Duodenal mucosa (tissue), 2 donors: ENCODE results near the gene ERBB4.

Source experiments
- H3K27ac ChIP-seq: one replicate; pipeline ENCODE4 v1.7.0; 2013; ENCODE audit warnings: low read depth, low read length
- H3K27me3 ChIP-seq, 2 donors: one replicate each; pipeline ENCODE4 v1.7.0; 2013; ENCODE audit warnings: low read length in 2 of 2, control low read depth in 1 of 2; ENCODE audit not compliant: insufficient read depth in 2 of 2, control insufficient read depth in 1 of 2
- H3K36me3 ChIP-seq, 2 donors: one replicate each; pipeline ENCODE4 v1.7.0; 2013; ENCODE audit warnings: low read length in 2 of 2, control low read depth in 1 of 2; ENCODE audit not compliant: insufficient read depth in 2 of 2, control insufficient read depth in 1 of 2
- H3K4me1 ChIP-seq, 2 donors: one replicate each; pipeline ENCODE4 v1.7.0; 2013; ENCODE audit warnings: low read length in 2 of 2, control low read depth in 1 of 2; ENCODE audit not compliant: insufficient read depth in 2 of 2, control insufficient read depth in 1 of 2
- H3K4me3 ChIP-seq, 2 donors: one replicate each; pipeline ENCODE4 v1.7.0; 2013; ENCODE audit warnings: low read length in 2 of 2, low read depth in 1 of 2
- H3K9ac ChIP-seq, 2 donors: one replicate each; pipeline ENCODE4 v1.7.0; 2013; ENCODE audit warnings: low read length in 2 of 2, low read depth in 1 of 2
- H3K9me3 ChIP-seq, 2 donors: one replicate each; pipeline ENCODE4 v1.7.0; 2013; ENCODE audit warnings: low read length in 2 of 2, control low read depth in 1 of 2; ENCODE audit not compliant: control insufficient read depth in 1 of 2

ERBB4 gene

GRCh38 chr2:211503856-211504255 lies 1034.7 kb downstream of the ERBB4 start:
- Histone ChIP-seq H3K27ac (no peak overlapping the region), H3K36me3 (no peaks in the 10 kb centered on the region), H3K9ac (no peak overlapping the region), H3K27me3 (no peaks in the 10 kb centered on the region), H3K9me3 (no peaks in the 10 kb centered on the region), H3K4me1 (no peaks in the 10 kb centered on the region), H3K4me3 (no peak overlapping the region)

- Histone ChIP-seq H3K9me3 (no peaks in the 10 kb centered on the region), H3K4me1 (no peaks in the 10 kb centered on the region), H3K9ac (no peak overlapping the region), H3K27me3 (no peaks in the 10 kb centered on the region), H3K27ac (no peak overlapping the region), H3K4me3 (no peak overlapping the region), H3K36me3 (no peaks in the 10 kb centered on the region)
These were observed 1035.4 kb downstream of the ERBB4 start for GRCh38 chr2:211503198-211503597.

- no peak overlapping the region for H3K4me3 ChIP-seq
- H3K36me3 ChIP-seq: no peaks in the 10 kb centered on the region
- no peak overlapping the region for H3K27ac ChIP-seq
- H3K9ac ChIP-seq: no peak overlapping the region
- H3K4me1 ChIP-seq: no peaks in the 10 kb centered on the region
- H3K9me3 ChIP-seq: no peaks in the 10 kb centered on the region
- H3K27me3 ChIP-seq: no peaks in the 10 kb centered on the region
These were observed 1039.9 kb downstream of the ERBB4 start for GRCh38 chr2:211498551-211499205.

DNA sequence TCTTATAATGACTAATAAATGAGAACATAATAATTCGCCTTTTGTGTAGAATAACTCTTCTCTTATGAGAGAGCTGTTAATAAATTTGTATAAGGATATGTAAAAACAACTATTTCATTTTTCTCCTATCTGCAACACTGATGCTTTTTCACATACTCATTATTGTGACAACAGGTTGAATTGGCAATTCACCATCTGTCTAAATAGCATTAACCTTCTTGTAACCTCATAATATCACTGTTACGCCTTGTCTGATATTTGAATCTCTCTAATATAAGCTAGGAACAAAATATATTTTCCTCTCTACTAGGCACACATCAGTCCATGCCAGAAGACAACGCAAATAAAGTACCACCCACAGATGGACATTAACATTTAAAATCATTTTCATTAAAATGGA lies 1043.3 kb downstream of the ERBB4 start:
- no peaks in the 10 kb centered on the region for H3K9me3 ChIP-seq
- H3K9ac ChIP-seq: no peak overlapping the region
- H3K4me1 ChIP-seq: no peaks in the 10 kb centered on the region
- H3K36me3 ChIP-seq: no peaks in the 10 kb centered on the region
- no peaks in the 10 kb centered on the region for H3K27me3 ChIP-seq
- H3K4me3 ChIP-seq: no peak overlapping the region
- H3K27ac ChIP-seq: no peak overlapping the region

DNA sequence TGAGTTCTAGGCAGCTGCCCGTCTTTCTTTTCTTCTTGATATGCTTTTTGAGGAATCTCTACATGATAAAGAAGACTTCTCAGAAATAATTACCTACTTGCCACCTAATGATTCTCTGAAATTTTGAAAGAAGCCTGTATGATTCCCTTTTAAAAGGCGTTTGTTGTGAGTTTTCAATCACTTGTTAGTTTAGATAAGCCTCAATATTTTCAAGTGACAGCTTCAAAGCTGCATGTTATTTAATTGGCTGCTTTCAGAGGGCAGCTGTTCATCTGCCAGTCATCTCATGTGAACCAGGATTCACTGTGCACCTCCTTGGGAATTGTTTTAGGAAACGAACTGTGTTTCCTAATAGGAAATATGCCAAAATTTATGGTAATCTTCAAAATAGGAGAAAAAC lies 1044.1 kb downstream of the ERBB4 start:
- Histone ChIP-seq H3K4me1 (no peaks in the 10 kb centered on the region), H3K27me3 (no peaks in the 10 kb centered on the region), H3K36me3 (no peaks in the 10 kb centered on the region), H3K9me3 (no peaks in the 10 kb centered on the region), H3K4me3 (no peak overlapping the region), H3K9ac (no peak overlapping the region), H3K27ac (no peak overlapping the region)

DNA sequence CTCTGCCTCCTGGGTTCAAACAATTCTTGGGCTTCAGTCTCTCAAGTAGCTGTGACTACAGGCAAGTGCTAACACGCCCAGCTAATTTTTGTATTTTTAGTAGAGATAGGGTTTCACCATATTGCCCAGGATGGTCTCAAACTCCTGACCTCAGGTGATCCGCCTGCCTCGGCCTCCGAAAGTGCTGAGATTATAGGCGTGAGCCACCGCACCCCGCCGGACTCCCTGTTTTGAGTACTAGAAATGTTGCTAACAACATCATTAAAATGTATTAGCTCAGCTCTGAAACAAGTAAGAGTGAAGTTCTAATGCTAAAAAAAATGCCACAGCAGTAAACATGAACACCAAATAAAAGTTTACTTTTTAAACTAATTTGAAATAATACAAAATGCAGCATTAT lies 1044.5 kb downstream of the ERBB4 start:
- no peaks in the 10 kb centered on the region for H3K4me1 ChIP-seq
- no peak overlapping the region for H3K27ac ChIP-seq
- H3K27me3 ChIP-seq: no peaks in the 10 kb centered on the region

DNA sequence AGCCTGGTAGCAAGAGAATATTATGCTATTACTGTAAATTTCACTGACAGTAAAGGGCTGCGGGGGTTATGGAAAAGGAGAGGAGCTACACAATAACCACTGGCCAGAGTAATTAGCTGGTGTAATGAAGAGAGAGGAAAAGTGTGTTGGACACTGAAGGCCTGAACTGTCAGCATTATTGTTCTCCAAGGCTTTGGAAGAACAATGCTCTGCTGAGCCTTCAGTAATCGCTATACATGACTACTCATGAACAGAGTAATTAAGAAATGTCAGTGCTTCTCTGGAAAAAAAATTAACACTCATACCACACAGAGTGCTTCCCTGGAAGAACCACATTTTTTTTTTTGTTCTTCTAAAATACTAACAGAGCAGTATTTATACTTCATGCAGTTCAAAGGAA lies 1050.9 kb downstream of the ERBB4 start:
- no peaks in the 10 kb centered on the region for H3K27me3 ChIP-seq
- no peak overlapping the region for H3K4me3 ChIP-seq
- H3K9me3 ChIP-seq: no peaks in the 10 kb centered on the region
- no peak overlapping the region for H3K27ac ChIP-seq
- no peaks in the 10 kb centered on the region for H3K36me3 ChIP-seq
- H3K9ac ChIP-seq: no peak overlapping the region
- no peaks in the 10 kb centered on the region for H3K4me1 ChIP-seq

More for the DNA sequence above, 1044.5 kb downstream of the ERBB4 start:
- H3K9ac ChIP-seq: no peak overlapping the region
- H3K4me3 ChIP-seq: no peak overlapping the region
- no peaks in the 10 kb centered on the region for H3K36me3 ChIP-seq
- H3K9me3 ChIP-seq: no peaks in the 10 kb centered on the region

GRCh38 chr2:211479536-211480150 lies 1059.0 kb downstream of the ERBB4 start:
- no peaks in the 10 kb centered on the region for H3K4me1 ChIP-seq
- no peak overlapping the region for H3K9ac ChIP-seq
- H3K4me3 ChIP-seq: no peak overlapping the region
- H3K27ac ChIP-seq: no peak overlapping the region
- H3K27me3 ChIP-seq: no peaks in the 10 kb centered on the region
- H3K36me3 ChIP-seq: no peaks in the 10 kb centered on the region
- H3K9me3 ChIP-seq: no peaks in the 10 kb centered on the region

DNA sequence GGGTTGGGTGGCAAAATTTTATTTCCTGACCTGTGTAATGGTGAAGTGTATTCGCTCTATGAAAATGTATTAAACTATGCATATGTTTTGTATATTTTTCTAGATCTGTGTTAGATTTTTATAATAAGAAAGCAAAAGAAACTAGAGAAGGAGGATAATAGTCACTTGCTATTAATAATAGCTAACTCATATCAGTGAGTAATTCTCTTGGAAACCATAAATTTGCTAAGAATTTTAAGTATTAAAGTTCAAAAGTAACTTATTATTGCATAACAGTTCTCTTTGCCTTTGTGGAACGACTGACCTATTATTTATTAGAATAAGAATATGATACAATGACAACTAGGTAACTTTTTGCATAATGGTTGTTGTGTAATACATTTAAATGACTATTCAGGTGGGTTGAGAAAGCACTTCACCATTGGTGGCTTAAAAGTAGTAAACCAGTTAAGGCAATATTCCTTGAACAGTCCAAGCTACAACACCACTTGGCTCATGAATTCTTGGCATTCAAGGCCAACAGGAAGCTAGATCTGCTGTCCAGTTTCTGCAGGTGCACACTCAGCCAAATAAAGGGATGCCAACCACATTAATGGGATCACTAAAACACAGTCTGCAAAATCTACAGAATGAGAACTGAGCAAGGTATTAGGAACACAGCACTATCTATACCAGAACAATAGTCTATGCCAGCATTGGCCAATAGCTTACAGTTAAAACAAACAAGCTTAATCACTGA lies 1060.9 kb downstream of the ERBB4 start:
- no peaks in the 10 kb centered on the region for H3K36me3 ChIP-seq
- no peak overlapping the region for H3K9ac ChIP-seq
- H3K27ac ChIP-seq: no peak overlapping the region
- no peaks in the 10 kb centered on the region for H3K27me3 ChIP-seq
- H3K4me3 ChIP-seq: no peak overlapping the region
- H3K4me1 ChIP-seq: no peaks in the 10 kb centered on the region
- no peaks in the 10 kb centered on the region for H3K9me3 ChIP-seq

DNA sequence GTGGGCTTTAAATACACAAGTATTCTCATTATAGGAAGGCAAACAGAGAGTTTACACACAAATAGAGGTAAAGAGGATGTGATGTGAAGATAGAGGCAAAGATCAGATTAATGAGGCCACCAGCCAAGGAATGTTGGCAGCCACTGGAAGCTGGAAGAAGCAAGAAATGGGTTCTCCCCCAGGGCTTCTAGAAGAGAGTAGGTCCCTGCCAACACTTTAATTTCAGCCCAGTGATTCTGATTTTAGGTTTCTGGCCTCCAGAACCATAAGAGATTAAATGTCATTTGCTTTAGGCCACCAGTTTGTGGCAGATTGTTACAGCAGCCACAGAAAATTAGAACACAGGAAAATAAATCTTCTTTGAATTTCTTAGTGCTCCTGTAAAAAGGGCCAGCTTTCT lies 1065.5 kb downstream of the ERBB4 start:
- no peak overlapping the region for H3K27ac ChIP-seq
- no peaks in the 10 kb centered on the region for H3K27me3 ChIP-seq
- H3K36me3 ChIP-seq: no peaks in the 10 kb centered on the region
- no peaks in the 10 kb centered on the region for H3K4me1 ChIP-seq
- H3K4me3 ChIP-seq: no peak overlapping the region
- no peaks in the 10 kb centered on the region for H3K9me3 ChIP-seq
- no peak overlapping the region for H3K9ac ChIP-seq
